Measurements from ENCODE around the gene SLC26A4.

SLC26A4 gene

DNA sequence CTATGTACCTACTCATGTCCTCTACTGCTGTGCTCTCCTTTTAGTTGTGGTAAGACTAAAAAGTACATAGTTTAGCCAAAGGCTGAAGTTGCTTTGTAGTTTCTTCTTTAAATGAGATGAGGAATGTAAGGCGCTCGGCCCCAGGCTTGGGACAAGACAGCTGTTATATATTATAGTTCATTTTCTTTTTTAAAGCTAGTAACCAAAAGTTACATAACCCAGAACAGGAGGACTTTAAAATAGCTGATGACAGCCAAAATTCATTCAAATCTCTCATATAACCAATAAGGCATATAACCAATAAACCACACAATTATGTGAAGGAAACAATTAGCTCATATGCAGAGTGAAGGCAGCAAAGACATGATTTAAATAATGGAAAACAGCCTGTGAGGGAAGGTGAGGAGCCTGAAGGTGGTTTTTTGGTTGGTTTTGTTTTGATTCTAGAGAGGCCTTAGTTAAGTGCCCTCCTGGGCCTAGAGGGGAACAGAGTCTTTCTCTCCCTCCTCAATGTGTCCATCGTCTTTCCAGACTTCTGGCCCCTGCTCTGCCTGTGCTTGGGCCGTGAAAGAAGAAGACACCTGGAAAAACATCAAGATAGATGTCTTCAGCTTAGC, 35.8 kb downstream of the SLC26A4 start:
- no peak for TF ChIP-seq CTCF (IDR thresholded peaks at IDR 0.05; ENCODE audit: control insufficient read depth, insufficient read depth, low read depth, low read length, missing control alignments)
- no peak overlapping the region for H3K4me3 ChIP-seq (ENCODE audit: control insufficient read depth, low read depth, low read length)
- no peak for DNase-seq (ENCODE audit: low read depth)

DNA sequence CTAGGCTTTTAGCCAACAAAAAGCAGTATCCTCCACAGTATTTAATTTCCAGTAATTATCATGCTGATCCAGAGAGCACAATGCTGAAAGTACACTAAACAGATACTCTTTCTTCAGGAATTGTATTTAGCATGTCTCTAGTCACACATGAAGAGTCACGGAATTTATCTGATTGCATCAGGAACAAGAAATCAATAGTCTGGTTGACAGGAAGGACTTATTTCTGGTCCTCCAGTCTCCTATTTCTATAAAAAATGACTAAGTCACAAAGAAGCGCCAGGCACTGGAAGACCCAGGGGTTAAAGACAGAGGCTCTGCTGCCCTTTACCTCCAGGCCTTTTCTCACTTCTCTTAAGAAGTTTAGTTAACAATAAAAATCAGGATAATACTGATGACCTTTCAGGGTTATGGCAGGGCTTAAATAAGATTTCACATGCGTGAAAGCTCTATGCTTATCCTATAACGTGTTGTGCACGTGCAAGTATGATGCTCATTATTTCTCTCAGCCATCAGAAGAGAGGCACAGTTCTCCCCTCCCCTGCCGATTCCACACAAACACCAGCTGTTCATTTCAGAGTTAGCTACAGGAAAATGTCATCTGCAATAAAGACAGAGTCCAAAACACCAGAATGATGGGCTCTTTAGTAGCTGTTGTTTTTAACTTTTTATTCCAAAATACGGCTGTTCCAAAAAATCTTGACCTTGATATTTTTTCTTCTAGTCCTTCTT, 36.9 kb downstream of the SLC26A4 start:
- no peak for DNase-seq (ENCODE audit: low read depth)
- H3K4me3 ChIP-seq (ENCODE audit: control insufficient read depth, low read depth, low read length) = no peak overlapping the region
- no peak for TF ChIP-seq CTCF (IDR thresholded peaks at IDR 0.05; ENCODE audit: control insufficient read depth, insufficient read depth, low read depth, low read length, missing control alignments)

DNA sequence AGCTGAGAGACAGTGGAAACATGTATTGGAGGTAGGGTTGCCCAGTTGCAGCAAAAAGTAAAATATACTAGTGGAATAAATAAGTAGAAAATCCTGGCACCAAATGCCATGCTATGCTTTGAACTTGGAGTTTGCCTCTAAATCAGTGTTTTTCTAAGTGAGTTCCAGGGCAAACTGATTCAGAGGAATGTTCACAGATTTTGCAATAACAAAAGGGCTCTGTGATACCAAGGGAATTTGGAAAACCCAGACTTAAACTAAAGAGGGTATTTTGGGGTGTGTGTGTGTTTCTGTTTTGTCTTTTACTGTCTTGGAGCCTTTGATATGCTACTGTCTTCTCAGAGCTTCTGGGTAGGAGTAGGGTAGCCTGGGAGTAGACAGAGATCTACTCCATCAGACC, 39.9 kb downstream of the SLC26A4 start:
- no peak for TF ChIP-seq CTCF (IDR thresholded peaks at IDR 0.05; ENCODE audit: control insufficient read depth, insufficient read depth, low read depth, low read length, missing control alignments)
- H3K4me3 ChIP-seq (ENCODE audit: control insufficient read depth, low read depth, low read length) = no peak overlapping the region
- DNase-seq (ENCODE audit: low read depth) = no peak

GRCh38 chr7:107701191-107701590, 40.6 kb downstream of the SLC26A4 start:
- DNase-seq (ENCODE audit: low read depth) = no peak

DNA sequence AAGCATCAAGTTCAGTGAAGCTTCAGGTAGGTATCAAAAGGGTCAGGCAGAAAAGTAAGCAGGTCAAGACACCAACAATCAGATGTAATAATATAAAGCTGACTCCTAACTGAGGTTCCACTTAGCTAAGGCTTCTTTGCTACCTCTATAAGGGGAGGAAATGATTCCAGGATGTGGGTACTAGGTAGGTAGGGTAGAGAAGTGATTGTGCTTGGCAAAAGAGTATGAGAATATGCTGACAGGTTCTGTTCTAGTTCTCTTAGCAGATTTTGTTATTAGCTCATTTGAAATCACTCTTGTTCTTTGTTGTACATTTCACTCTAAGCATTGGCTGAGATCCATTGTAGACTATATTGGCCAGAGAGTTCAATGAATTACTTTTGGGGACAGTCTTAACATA, 42.6 kb downstream of the SLC26A4 start:
- no peak overlapping the region for H3K4me3 ChIP-seq (ENCODE audit: control insufficient read depth, low read depth, low read length)
- DNase-seq (ENCODE audit: low read depth) = no peak
- no peak for TF ChIP-seq CTCF (IDR thresholded peaks at IDR 0.05; ENCODE audit: control insufficient read depth, insufficient read depth, low read depth, low read length, missing control alignments)

More at GRCh38 chr7:107701191-107701590, 40.6 kb downstream of the SLC26A4 start:
- no peak for TF ChIP-seq CTCF (IDR thresholded peaks at IDR 0.05; ENCODE audit: control insufficient read depth, insufficient read depth, low read depth, low read length, missing control alignments)
- no peak overlapping the region for H3K4me3 ChIP-seq (ENCODE audit: control insufficient read depth, low read depth, low read length)

- DNase-seq (ENCODE audit: low read depth) = no peak
- no peak for TF ChIP-seq CTCF (IDR thresholded peaks at IDR 0.05; ENCODE audit: control insufficient read depth, insufficient read depth, low read depth, low read length, missing control alignments)
These were observed 43.2 kb downstream of the SLC26A4 start for GRCh38 chr7:107703872-107704271.

More at GRCh38 chr7:107703872-107704271, 43.2 kb downstream of the SLC26A4 start:
- H3K4me3 ChIP-seq (ENCODE audit: control insufficient read depth, low read depth, low read length) = no peak overlapping the region
